ENCODE results near the gene COX6A1. TPM values are rescaled to one million over a fixed set of nuclear protein-coding genes. Genes with fewer than 3 reads are reported as not detected.

The COX6A1 gene
- polyA plus RNA-seq, 1 donor from 2014 or later: 2,017 TPM

GRCh38 chr12:120488057-120488640 is 50.2 kb downstream of the COX6A1 start:
- Histone ChIP-seq H3K79me2 (replicated peaks; ENCODE audit: insufficient read depth, low read length) (no peaks in the 10 kb centered on the region), H3F3A (ENCODE audit: insufficient read depth, low read length, poor library complexity, severe bottlenecking) (no peaks in the 10 kb centered on the region), H3K36me3 (ENCODE audit: insufficient read depth, low read length) (no peaks in the 10 kb centered on the region), H3K9me3 (ENCODE audit: low read length) (no peaks in the 10 kb centered on the region), H3K9ac (ENCODE audit: low read length) (no peak overlapping the region), H3K27me3 (ENCODE audit: insufficient read depth, low read depth, low read length) (no peaks in the 10 kb centered on the region), H3K4me2 (ENCODE audit: low read length) (no peak overlapping the region), H4K20me1 (ENCODE audit: insufficient read depth) (no peaks in the 10 kb centered on the region), H3K9me2 (ENCODE audit: insufficient read depth, low read length) (no peaks in the 10 kb centered on the region), H3K27ac (ENCODE audit: low read length) (no peak overlapping the region), H3K4me3 (ENCODE audit: low read length) (no peak overlapping the region), H2AFZ (ENCODE audit: low read depth, low read length) (no peak overlapping the region)
- TF ChIP-seq POLR2AphosphoS5 (IDR thresholded peaks at IDR 0.05) (no peak), TAF1 (IDR thresholded peaks at IDR 0.05; ENCODE audit: low read depth) (no peak), RAD21 (conservative IDR thresholded peaks at IDR 0.05) (no peak), SMC3 (conservative IDR thresholded peaks at IDR 0.05; ENCODE audit: poor library complexity) (no peak), REST (IDR thresholded peaks at IDR 0.05; ENCODE audit: borderline replicate concordance) (no peak), CTCF (IDR thresholded peaks at IDR 0.05; ENCODE audit: poor library complexity, severe bottlenecking) (no peak), MXI1 (conservative IDR thresholded peaks at IDR 0.05; ENCODE audit: poor library complexity, severe bottlenecking) (no peak), EP300 (conservative IDR thresholded peaks at IDR 0.05; ENCODE audit: poor library complexity, severe bottlenecking) (no peak)

- Histone ChIP-seq H3K9me3 (ENCODE audit: low read length) (no peaks in the 10 kb centered on the region), H3K27me3 (ENCODE audit: insufficient read depth, low read depth, low read length) (no peaks in the 10 kb centered on the region), H3K9ac (ENCODE audit: low read length) (no peak overlapping the region), H3K36me3 (ENCODE audit: insufficient read depth, low read length) (no peaks in the 10 kb centered on the region), H3K4me2 (ENCODE audit: low read length) (no peak overlapping the region), H3K4me3 (ENCODE audit: low read length) (no peak overlapping the region), H2AFZ (ENCODE audit: low read depth, low read length) (no peak overlapping the region), H3K9me2 (ENCODE audit: insufficient read depth, low read length) (no peaks in the 10 kb centered on the region), H3K79me2 (replicated peaks; ENCODE audit: insufficient read depth, low read length) (no peaks in the 10 kb centered on the region), H3K27ac (ENCODE audit: low read length) (no peak overlapping the region), H4K20me1 (ENCODE audit: insufficient read depth) (no peaks in the 10 kb centered on the region), H3F3A (ENCODE audit: insufficient read depth, low read length, poor library complexity, severe bottlenecking) (no peaks in the 10 kb centered on the region)
- TF ChIP-seq POLR2AphosphoS5 (IDR thresholded peaks at IDR 0.05): no peak
- no peak for TF ChIP-seq REST (IDR thresholded peaks at IDR 0.05; ENCODE audit: borderline replicate concordance)
- TF ChIP-seq TAF1 (IDR thresholded peaks at IDR 0.05; ENCODE audit: low read depth): no peak
- TF ChIP-seq MXI1 (conservative IDR thresholded peaks at IDR 0.05; ENCODE audit: poor library complexity, severe bottlenecking): no peak
- TF ChIP-seq EZH2 (IDR thresholded peaks at IDR 0.05; ENCODE audit: borderline replicate concordance, insufficient read depth, low read length, poor library complexity, severe bottlenecking): no peak
- TF ChIP-seq CTCF (IDR thresholded peaks at IDR 0.05; ENCODE audit: poor library complexity, severe bottlenecking): no peak
- no peak for TF ChIP-seq SMC3 (conservative IDR thresholded peaks at IDR 0.05; ENCODE audit: poor library complexity)
Measured at GRCh38 chr12:120489018-120489417, 51.1 kb downstream of the COX6A1 start.

Data from neural cell (in vitro differentiated cells).